Right cardiac atrium (tissue), 5 donors: Measurements from ENCODE around the gene GALM. TPM values are rescaled to one million over a fixed set of nuclear protein-coding genes. Genes with fewer than 3 reads are reported as not detected.

Source experiments
- ATAC-seq, 2 donors: fragments of 200-7000 bp; cut with Tn5 transposase; one replicate each; pipeline versions ENCODE4 v1.8.0 to v1.9.1; 2020; ENCODE audit warnings: moderate library complexity in 2 of 2, mild to moderate bottlenecking in 1 of 2
- DNase-seq, 3 donors: peaks; one replicate each; pipeline ENCODE4 v3.0.0-alpha.2; 2020
- H3K27ac ChIP-seq: one replicate; pipeline ENCODE4 v1.5.1; 2013; ENCODE audit warnings: mild to moderate bottlenecking, low read length, control low read depth, moderate library complexity
- H3K27me3 ChIP-seq: one replicate; pipeline ENCODE4 v1.6.1; 2013; ENCODE audit not compliant: control insufficient read depth, insufficient read depth
- H3K4me1 ChIP-seq: one replicate; pipeline ENCODE4 v1.6.1; 2013; ENCODE audit warnings: low read length; ENCODE audit not compliant: control insufficient read depth, insufficient read depth
- H3K4me3 ChIP-seq: one replicate; pipeline ENCODE4 v1.5.1; 2013; ENCODE audit warnings: low read length, control low read depth
- H3K9me3 ChIP-seq: one replicate; pipeline ENCODE4 v1.6.1; 2013; ENCODE audit warnings: low read length; ENCODE audit not compliant: control insufficient read depth
- WGBS: extraction: QIAGEN DNeasy Blood & Tissue Kit; methylation state at CpG from one replicate; pipeline ENCODE4 v1.1.7; 2013; 5-methylcytosine and 5-hydroxymethylcytosine counted together
- intact Hi-C, 4 donors: fragments of 100-400 bp; cut with DNase I; formaldehyde crosslinking; loops; one replicate each; pipeline versions ENCODE4 v1.11.0 to v1.14.0; 2022 to 2023
- polyA plus RNA-seq: library from polyadenylated mRNA; stranded (reverse); fragments of 200-250 nt; gene quantifications from one replicate; pipeline ENCODE4 v1.2.3, GENCODE V29; 2013
- total RNA-seq, 4 donors: library from RNA; stranded (reverse); fragmentation: NEBNext Ultra II Directional; extraction: Animal tissue kit (Norgen Biotek cat#: 25700); gene quantifications; one replicate each; pipeline ENCODE4 v1.2.1, GENCODE V29; 2021
- donor health status: healthy with polysubstance abuse.
- donor health status: DM: no; HTN: yes; CAD: no.
- donor health status: DM: no; HTN: no; CAD: no.
- donor health status: DM: no; HTN: yes; CAD: no; lungs with severe emphysema.
- donor health status: DM: yes; HTN: yes; CAD: no.

GALM gene
- total and polyA plus RNA-seq, 5 donors = 11.4 to 23.0 (median 19.6) TPM

DNA sequence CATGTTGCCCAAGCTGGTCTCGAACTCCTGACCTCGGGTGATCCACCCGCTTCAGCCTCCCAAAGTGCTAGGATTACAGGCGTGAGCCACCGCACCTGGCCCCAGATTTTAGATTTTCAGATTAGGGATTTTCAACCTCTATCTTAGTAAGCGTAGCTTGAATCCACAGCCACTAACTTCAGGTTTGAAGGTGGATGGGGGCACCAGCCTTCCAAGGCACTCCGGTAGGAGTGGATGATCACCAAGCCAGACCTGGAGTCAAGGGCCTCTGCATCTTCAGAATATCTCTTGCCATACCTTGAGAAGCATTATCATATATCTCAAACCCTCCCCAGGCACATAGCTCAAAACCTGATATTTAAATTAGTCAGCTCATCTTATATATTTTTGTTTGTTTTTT lies 17.9 kb downstream of the GALM start:
- intact Hi-C loops = no loop called here
- DNase-seq = no peak
- no peaks in the 10 kb centered on the region for H3K9me3 ChIP-seq
- H3K27me3 ChIP-seq = no peaks in the 10 kb centered on the region
- H3K4me3 ChIP-seq = no peak overlapping the region
- ATAC-seq = no peak
- no peak overlapping the region for H3K27ac ChIP-seq
- 98% methylated on average over 7 of the region's 7 CpGs for WGBS
- H3K4me1 ChIP-seq = no peaks in the 10 kb centered on the region

DNA sequence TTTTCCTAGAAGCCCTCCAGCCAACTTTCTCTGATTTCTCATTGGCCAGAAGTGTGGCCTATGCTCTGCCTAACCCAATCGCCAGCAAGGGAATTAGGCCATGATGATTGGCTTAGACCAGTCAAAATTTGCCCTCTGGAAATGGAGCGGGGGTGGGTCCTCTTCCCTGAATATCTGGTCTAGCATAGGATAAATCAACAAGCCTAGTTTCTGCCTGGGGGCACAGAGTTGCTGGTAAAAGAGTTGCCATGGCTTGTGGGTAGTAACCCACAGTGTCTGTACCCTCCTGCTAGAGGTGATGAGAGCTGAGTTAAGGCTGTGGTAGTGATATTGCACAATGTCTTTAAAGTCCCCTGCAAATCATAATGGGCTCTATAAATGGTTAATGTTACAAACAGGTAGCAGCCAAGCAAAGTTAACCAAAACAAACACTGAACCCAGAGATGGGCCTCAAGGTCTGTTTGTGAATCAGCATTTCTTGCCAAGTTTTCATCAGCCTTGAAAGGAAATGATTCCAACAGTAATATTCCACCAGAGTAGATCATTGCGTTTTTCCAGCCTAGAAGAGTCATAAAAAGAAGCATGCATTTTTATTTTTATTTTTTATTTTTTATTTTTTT lies 19.3 kb downstream of the GALM start:
- H3K9me3 ChIP-seq = no peaks in the 10 kb centered on the region
- intact Hi-C loops = no loop called here
- no peak for DNase-seq
- H3K4me3 ChIP-seq = no peak overlapping the region
- H3K27ac ChIP-seq = no peak overlapping the region
- H3K4me1 ChIP-seq = no peaks in the 10 kb centered on the region
- H3K27me3 ChIP-seq = no peaks in the 10 kb centered on the region
- 83% methylated on average over 3 of the region's 3 CpGs for WGBS
- no peak for ATAC-seq

DNA sequence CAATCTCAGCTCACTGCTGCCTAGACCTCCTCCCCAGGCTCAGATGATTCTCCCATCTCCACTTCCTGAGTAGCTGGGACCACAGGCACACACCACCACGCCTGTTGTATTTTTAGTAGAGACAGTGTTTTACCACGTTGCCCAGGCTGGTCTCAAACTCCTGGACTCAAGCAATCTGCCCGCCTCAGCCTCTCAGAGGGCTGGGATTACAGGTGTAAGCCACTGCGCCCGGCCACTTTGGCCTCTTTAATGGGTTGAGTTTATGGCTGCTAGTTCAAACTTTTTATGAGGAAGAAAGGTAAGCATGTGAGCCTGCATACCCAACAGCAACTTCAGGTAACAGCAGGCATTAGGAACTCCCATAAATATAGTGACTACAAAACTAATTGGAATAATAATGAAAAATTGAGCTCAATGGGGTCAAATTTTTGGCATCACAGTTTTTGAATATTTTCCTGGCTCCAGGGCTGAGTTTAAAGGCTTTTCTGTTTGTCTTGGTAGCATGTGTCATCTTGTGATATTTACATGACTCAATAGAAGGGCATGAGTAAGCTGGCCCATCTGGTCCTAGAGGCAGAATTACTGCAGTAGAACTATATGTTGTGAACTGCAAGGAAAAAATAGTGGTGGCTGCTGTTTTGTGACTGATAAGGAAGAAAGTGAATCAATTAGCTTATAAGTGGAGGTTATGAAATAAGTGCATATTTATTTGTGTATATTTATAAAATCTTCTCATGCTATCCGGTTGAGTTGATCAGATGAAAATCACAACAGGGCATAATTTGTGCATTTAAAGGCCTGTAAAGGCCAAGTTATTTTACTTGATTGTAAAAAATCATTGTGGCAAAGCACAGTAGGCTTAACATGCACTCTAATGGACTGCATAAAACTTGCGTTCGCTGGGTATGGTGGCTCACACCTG lies 24.8 kb downstream of the GALM start:
- DNase-seq = no peak
- intact Hi-C loops = no loop called here
- no peaks in the 10 kb centered on the region for H3K9me3 ChIP-seq
- H3K27me3 ChIP-seq = no peaks in the 10 kb centered on the region
- no peak for ATAC-seq
- H3K4me1 ChIP-seq = no peaks in the 10 kb centered on the region
- H3K27ac ChIP-seq = no peak overlapping the region
- H3K4me3 ChIP-seq = no peak overlapping the region
- WGBS = 88% methylated on average over 8 of the region's 8 CpGs

DNA sequence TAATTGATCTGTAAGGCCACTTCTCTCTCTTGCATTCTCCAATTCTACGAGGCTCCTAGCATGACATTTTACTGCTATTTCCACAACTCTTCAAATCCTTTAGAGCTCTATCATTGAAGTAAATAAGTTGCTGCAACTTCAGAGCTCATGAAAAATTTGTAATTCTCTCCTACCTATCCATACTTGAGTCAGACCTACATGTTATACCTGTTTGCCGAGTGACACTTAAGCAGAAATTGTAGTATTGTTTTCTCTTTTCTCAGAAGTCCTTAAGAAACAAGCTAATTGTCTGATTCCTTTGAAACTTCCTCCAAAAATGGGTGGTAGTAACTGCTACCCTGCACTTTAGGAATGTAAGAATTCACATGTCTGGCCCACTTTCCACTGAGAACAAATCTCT lies 26.1 kb downstream of the GALM start:
- WGBS = 96% methylated on average over 2 of the region's 2 CpGs
- no peak for DNase-seq
- ATAC-seq = no peak
- intact Hi-C loops = no loop called here
- Histone ChIP-seq H3K9me3 (no peaks in the 10 kb centered on the region), H3K27ac (no peak overlapping the region), H3K4me3 (no peak overlapping the region), H3K27me3 (no peaks in the 10 kb centered on the region), H3K4me1 (no peaks in the 10 kb centered on the region)

DNA sequence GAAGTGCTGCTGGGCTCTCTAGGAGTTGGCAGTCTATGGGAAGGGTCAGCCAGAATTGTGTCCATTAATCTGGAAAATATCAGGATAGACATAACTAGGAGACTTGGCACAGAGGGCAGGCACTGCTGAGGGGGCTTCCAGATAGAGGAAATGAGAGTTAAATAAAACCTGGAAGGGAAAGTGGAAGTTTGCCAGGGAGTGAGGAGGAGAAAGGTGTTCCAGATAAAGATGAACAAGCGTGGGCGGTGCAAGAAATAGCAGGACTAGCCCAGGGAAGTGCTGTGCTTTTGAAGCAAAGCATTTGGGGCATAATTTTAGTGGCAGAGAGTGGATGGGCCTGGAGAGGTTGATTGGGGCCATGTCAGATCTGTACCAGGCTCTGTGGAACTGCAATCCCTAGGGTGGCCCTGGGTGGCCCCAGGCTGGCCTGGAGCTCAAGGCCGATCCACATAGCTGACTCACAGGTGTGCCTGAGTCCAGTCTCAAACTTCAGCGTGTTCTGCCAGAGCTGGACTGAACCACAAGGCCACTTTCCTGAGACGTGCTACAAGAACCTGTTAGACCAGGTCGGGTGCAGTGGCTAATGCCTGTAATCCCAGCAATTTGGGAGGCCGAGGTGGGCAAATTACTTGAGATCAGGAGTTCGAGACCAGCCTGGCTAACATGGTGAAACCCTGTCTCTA lies 26.9 kb downstream of the GALM start:
- H3K9me3 ChIP-seq = no peaks in the 10 kb centered on the region
- intact Hi-C loops = no loop called here
- H3K4me1 ChIP-seq = no peaks in the 10 kb centered on the region
- ATAC-seq = peak in 1 of 2 donors; percentile 47
- DNase-seq = no peak
- no peaks in the 10 kb centered on the region for H3K27me3 ChIP-seq
- H3K4me3 ChIP-seq = no peak overlapping the region
- 86% methylated on average over 8 of the region's 8 CpGs for WGBS
- no peak overlapping the region for H3K27ac ChIP-seq

DNA sequence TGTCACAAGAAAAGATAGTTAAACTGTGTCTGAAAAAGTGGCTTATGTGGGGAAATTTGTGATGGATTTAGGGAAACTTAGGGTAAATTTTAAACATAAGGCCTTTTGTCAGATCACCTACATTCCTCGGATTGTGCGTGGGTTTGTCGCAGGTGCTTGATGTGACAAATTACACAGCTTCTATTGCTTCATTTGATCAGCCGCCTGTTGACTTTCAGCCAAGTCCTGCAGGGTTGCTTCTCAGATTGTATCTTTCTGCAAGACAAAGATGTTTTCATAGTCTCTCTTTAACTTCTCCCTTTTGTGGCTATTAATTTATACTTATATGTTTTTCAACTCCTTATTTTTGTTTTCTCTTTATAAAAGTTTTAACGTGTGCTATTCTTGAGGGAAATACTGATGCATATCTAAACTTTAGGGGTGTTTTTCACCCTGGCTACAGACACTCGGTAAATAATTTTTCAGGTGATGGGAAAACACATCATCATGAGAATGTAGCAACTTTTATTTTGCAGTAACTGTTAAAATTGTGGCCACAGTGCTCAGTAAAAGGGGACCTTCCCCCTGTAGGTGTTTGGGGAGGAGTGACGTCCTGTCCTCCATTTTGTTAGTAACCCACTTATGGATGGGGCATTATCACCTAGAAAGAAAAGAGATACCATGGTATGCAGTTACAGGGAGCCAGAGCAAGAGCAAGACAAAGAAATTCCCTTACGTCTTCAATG lies 31.4 kb downstream of the GALM start:
- H3K9me3 ChIP-seq = no peaks in the 10 kb centered on the region
- H3K27ac ChIP-seq = no peak overlapping the region
- intact Hi-C loops = no loop called here
- H3K4me1 ChIP-seq = no peaks in the 10 kb centered on the region
- ATAC-seq (no peak), DNase-seq (no peak)
- H3K27me3 ChIP-seq = no peaks in the 10 kb centered on the region
- 86% methylated on average over 8 of the region's 8 CpGs for WGBS
- no peak overlapping the region for H3K4me3 ChIP-seq

DNA sequence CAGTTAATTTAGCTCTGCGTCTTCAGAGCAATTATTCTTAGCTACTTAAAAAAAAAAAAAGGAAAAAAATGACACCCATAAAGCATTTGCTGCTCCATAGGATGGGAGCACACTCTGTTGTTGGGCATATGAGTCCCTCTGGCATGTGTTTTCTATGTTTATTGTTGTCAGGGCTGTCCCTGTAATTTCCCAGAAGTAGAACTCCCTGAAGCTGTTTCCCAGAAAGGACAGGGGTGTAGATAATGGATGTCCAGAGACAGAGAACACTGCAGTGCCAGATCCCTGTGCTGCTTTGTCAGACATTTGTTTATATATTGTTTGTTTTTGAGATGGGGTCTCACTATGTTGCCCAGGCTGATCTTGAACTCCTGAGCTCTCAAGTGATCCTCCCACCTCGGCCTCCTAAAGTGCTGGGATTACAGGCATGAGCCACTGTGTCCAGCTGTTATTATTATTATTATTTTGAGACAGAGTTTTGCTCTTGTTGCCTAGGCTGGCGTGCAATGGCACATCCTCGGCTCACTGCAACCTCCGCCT lies 32.6 kb downstream of the GALM start:
- intact Hi-C loops = no loop called here
- WGBS = 95% methylated on average over 5 of the region's 5 CpGs
- H3K4me1 ChIP-seq = no peaks in the 10 kb centered on the region
- no peaks in the 10 kb centered on the region for H3K9me3 ChIP-seq
- DNase-seq (no peak), ATAC-seq (no peak)
- H3K27me3 ChIP-seq = no peaks in the 10 kb centered on the region
- no peak overlapping the region for H3K4me3 ChIP-seq
- H3K27ac ChIP-seq = no peak overlapping the region

DNA sequence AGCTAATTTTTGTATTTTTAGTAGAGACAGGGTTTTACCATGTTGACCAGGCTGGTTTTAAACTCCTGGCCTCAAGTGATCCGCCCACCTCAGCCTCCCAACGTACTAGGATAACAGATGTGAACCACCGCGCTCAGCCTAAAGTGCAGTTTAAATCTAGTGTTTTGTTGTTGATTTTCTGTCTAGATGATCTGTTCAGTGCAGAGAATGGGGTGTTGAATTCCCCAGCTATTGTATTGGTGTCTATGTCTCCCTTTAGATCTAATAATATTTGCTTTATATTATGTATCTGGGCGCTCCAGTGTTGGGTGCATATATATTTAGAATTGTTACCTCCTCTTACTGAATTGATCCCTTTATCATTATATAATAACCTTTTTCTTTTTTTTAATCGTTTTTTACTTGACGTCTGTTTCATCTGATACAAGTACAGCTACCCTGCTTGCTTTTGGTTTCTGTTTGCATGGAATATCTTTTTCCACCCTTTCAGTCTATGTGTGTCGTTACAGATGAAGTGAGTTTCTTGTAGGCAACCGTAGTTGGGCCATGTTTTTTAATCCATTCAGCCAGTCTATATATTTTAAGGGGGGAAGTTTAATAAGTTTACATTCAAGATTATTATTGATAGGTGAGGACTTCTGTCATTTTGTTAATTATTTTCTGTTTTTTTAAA lies 34.3 kb downstream of the GALM start:
- 96% methylated on average over 9 of the region's 9 CpGs for WGBS
- DNase-seq (no peak), ATAC-seq (no peak)
- Histone ChIP-seq H3K4me3 (no peak overlapping the region), H3K27ac (no peak overlapping the region), H3K4me1 (no peaks in the 10 kb centered on the region), H3K9me3 (no peaks in the 10 kb centered on the region), H3K27me3 (no peaks in the 10 kb centered on the region)
- intact Hi-C loops = no loop called here

DNA sequence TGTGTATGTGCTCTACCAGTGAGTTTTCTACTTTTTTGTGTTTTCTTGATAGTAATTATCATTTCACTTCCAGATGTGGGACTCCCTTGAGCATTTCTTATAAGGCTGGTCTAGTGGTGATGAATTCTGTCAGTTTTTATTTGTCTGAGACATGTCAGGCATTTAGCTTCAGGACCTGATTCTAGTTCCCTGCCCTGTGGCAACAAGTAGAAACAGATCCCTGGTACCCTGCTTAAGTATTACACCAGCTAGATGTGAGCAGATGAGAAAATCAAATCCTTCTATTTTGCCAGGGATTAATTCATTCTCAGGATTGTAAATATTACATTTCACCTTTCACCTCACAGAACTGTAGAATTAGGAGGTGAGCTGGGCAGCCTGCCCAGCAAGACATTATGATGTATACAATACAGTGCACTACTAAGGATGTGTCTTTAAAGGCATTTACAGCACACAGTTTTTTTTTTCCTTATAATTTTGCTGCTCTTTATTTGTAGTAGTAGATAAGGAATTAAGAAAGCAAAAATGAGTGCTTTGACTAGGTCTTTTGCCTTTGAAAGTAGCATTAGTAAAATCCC lies 35.1 kb downstream of the GALM start:
- no peaks in the 10 kb centered on the region for H3K9me3 ChIP-seq
- H3K4me1 ChIP-seq = no peaks in the 10 kb centered on the region
- no peak for DNase-seq
- intact Hi-C loops = no loop called here
- no peaks in the 10 kb centered on the region for H3K27me3 ChIP-seq
- H3K27ac ChIP-seq = no peak overlapping the region
- no peak for ATAC-seq
- no peak overlapping the region for H3K4me3 ChIP-seq

DNA sequence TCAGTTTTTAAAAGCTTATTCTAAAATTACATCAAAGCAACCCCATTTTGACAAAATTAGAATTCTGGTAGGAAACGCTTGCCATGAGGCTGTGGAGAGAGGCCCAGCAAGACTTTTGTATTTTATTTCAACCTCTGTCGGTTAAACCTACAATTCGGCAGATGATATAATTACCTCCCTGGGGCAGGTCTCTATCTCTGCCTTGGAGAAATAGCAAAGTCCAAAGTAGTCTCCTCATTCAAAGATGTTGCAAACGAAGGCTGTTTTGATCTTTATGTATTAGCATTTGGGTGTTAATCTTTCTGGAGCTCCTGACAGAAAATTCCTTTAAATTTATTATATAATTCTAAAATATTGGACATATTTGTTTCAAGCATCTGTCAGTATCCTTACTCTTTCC lies 35.6 kb downstream of the GALM start:
- H3K27ac ChIP-seq = no peak overlapping the region
- DNase-seq (no peak), ATAC-seq (no peak)
- no peaks in the 10 kb centered on the region for H3K4me1 ChIP-seq
- H3K9me3 ChIP-seq = no peaks in the 10 kb centered on the region
- intact Hi-C loops = no loop called here
- H3K4me3 ChIP-seq = no peak overlapping the region
- WGBS = 92% methylated on average over 4 of the region's 4 CpGs
- H3K27me3 ChIP-seq = no peaks in the 10 kb centered on the region
